SU-DHL-6 (cell line): ENCODE measurements around the gene PPIG.

ENCODE experiments used
- H2AFZ ChIP-seq: fragments of 200-600 bp; sonication (generic); 2 replicates; pipeline ENCODE4 v1.6.1; 2014; ENCODE audit warnings: low read depth, mild to moderate bottlenecking, moderate library complexity, mixed read lengths, antibody characterized with exemption, low read length; ENCODE audit not compliant: severe bottlenecking
- H3F3A ChIP-seq: fragments of 200-600 bp; shearing (Covaris generic); 2 replicates; pipeline ENCODE4 v1.6.0; 2016; ENCODE audit warnings: antibody characterized with exemption, mild to moderate bottlenecking; ENCODE audit not compliant: insufficient read depth
- H3K27ac ChIP-seq: fragments of 200-600 bp; sonication (generic); 2 replicates; pipeline ENCODE4 v1.5.1; 2016; ENCODE audit warnings: low read depth, mild to moderate bottlenecking, low read length, moderate library complexity, mixed read lengths
- H3K27me3 ChIP-seq: fragments of 200-600 bp; sonication (generic), shearing (Covaris generic); 2 replicates; pipeline ENCODE4 v1.6.0; 2014; ENCODE audit warnings: mild to moderate bottlenecking, low read length
- H3K36me3 ChIP-seq: fragments of 200-600 bp; sonication (generic); 2 replicates; pipeline ENCODE4 v1.6.1; 2014; ENCODE audit warnings: mild to moderate bottlenecking, low read length, mixed read lengths
- H3K4me2 ChIP-seq: fragments of 300-600, 200-600 bp; shearing (Covaris generic), sonication (generic); 2 replicates; pipeline ENCODE4 v1.6.0; 2014; ENCODE audit warnings: low read length, low read depth, mild to moderate bottlenecking; ENCODE audit not compliant: poor library complexity, severe bottlenecking
- H3K4me3 ChIP-seq: fragments of 200-600 bp; sonication (generic); 2 replicates; pipeline ENCODE4 v1.5.1; 2014; ENCODE audit warnings: antibody characterized with exemption, low read length, mild to moderate bottlenecking, mixed read lengths; ENCODE audit not compliant: insufficient read depth, poor library complexity, severe bottlenecking
- H3K79me2 ChIP-seq: fragments of 200-600 bp; sonication (generic); 2 replicates; pipeline ENCODE4 v1.6.1; 2014; ENCODE audit warnings: mild to moderate bottlenecking, low read length, moderate library complexity; ENCODE audit not compliant: insufficient read depth
- H3K9ac ChIP-seq: fragments of 200-600 bp; sonication (generic); 2 replicates; pipeline ENCODE4 v1.7.0; 2014; ENCODE audit warnings: mild to moderate bottlenecking, low read length
- H3K9me2 ChIP-seq: fragments of 200-600 bp; sonication (generic); replicated peaks from 2 replicates; pipeline ENCODE4 v1.6.1; 2014; ENCODE audit warnings: low read length; ENCODE audit not compliant: insufficient read depth
- H3K9me3 ChIP-seq: fragments of 200-600 bp; sonication (generic); 2 replicates; pipeline ENCODE4 v1.6.1; 2014; ENCODE audit warnings: low read length, mixed read lengths; ENCODE audit not compliant: insufficient read depth
- H4K20me1 ChIP-seq: fragments of 200-600 bp; sonication (generic); 2 replicates; pipeline ENCODE4 v1.6.1; 2014; ENCODE audit warnings: low read depth, mild to moderate bottlenecking, antibody characterized with exemption, low read length, moderate library complexity, mixed read lengths
- EZH2phosphoT487 ChIP-seq: fragments of 200-600 bp; sonication (generic), shearing (Covaris generic); conservative IDR thresholded peaks from 2 replicates; pipeline ENCODE4 v1.6.1; 2018; ENCODE audit warnings: mild to moderate bottlenecking, antibody characterized with exemption, low read length, moderate library complexity, mixed read lengths
- TF ChIP-seq, protein P1 (sequence below): fragments of 200-600 bp; sonication (generic); IDR thresholded peaks from one replicate; pipeline ENCODE4 v1.5.1; 2017; ENCODE audit warnings: antibody characterized with exemption, mild to moderate bottlenecking, low read length, moderate library complexity; ENCODE audit not compliant: insufficient read depth, poor library complexity, severe bottlenecking

PPIG gene

GRCh38 chr2:169625781-169626180 lies 41.6 kb downstream of the PPIG start:
- no peaks in the 10 kb centered on the region; the same call in 1 of the 2 replicates for H4K20me1 ChIP-seq
- no peaks in the 10 kb centered on the region for H3K79me2 ChIP-seq
- TF ChIP-seq, protein P1, sequence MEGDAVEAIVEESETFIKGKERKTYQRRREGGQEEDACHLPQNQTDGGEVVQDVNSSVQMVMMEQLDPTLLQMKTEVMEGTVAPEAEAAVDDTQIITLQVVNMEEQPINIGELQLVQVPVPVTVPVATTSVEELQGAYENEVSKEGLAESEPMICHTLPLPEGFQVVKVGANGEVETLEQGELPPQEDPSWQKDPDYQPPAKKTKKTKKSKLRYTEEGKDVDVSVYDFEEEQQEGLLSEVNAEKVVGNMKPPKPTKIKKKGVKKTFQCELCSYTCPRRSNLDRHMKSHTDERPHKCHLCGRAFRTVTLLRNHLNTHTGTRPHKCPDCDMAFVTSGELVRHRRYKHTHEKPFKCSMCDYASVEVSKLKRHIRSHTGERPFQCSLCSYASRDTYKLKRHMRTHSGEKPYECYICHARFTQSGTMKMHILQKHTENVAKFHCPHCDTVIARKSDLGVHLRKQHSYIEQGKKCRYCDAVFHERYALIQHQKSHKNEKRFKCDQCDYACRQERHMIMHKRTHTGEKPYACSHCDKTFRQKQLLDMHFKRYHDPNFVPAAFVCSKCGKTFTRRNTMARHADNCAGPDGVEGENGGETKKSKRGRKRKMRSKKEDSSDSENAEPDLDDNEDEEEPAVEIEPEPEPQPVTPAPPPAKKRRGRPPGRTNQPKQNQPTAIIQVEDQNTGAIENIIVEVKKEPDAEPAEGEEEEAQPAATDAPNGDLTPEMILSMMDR: no peak
- no peak for TF ChIP-seq EZH2phosphoT487
- H3K4me2 ChIP-seq: no peak overlapping the region
- H3K27me3 ChIP-seq: no peaks in the 10 kb centered on the region
- no peak overlapping the region for H2AFZ ChIP-seq
- H3K9me3 ChIP-seq: no peaks in the 10 kb centered on the region
- no peak overlapping the region for H3K9ac ChIP-seq
- H3F3A ChIP-seq: no peaks in the 10 kb centered on the region; the same call in 1 of the 2 replicates
- H3K36me3 ChIP-seq: peaks cover 12% of the 10 kb centered on the region; the same call in 1 of the 2 replicates
- H3K27ac ChIP-seq: no peak overlapping the region
- no peaks in the 10 kb centered on the region for H3K9me2 ChIP-seq
- no peak overlapping the region for H3K4me3 ChIP-seq

DNA sequence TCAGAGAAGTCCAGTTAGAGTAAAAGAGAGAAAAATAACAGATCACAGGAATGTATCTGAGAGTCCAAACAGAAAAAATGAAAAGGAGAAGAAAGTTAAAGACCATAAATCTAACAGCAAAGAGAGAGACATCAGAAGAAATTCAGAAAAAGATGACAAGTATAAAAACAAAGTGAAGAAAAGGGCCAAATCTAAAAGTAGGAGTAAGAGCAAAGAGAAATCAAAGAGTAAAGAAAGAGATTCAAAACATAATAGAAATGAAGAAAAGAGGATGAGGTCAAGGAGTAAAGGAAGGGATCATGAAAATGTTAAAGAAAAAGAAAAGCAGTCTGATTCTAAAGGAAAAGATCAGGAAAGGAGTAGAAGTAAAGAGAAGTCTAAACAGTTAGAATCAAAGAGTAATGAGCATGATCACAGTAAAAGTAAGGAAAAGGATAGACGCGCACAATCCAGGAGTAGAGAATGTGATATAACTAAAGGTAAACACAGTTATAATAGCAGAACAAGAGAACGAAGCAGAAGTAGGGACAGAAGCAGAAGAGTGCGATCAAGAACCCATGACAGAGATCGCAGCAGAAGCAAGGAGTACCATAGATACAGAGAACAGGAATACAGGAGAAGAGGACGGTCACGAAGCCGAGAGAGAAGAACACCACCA lies 52.4 kb downstream of the PPIG start:
- no peaks in the 10 kb centered on the region for H3K9me3 ChIP-seq
- H3K4me3 ChIP-seq: no peak overlapping the region
- H2AFZ ChIP-seq: no peak overlapping the region
- 0 out of 2 replicates have a peak, but pooled peaks cover under 1% of the 10 kb centered on the region for H4K20me1 ChIP-seq
- no peaks in the 10 kb centered on the region for H3K27me3 ChIP-seq
- TF ChIP-seq, protein P1: no peak
- no peak for TF ChIP-seq EZH2phosphoT487
- H3K4me2 ChIP-seq: no peak overlapping the region
- no peaks in the 10 kb centered on the region for H3K9me2 ChIP-seq
- H3K79me2 ChIP-seq: no peaks in the 10 kb centered on the region
- no peak overlapping the region for H3K27ac ChIP-seq
- no peak overlapping the region for H3K9ac ChIP-seq
- H3F3A ChIP-seq: no peaks in the 10 kb centered on the region; the same call in 1 of the 2 replicates
- peaks cover 68% of the 10 kb centered on the region for H3K36me3 ChIP-seq

GRCh38 chr2:169637620-169638019 lies 53.5 kb downstream of the PPIG start:
- Histone ChIP-seq H3K9me2 (no peaks in the 10 kb centered on the region), H3K79me2 (no peaks in the 10 kb centered on the region), H3K27ac (no peak overlapping the region), H3K4me2 (no peak overlapping the region), H4K20me1 (0 out of 2 replicates have a peak, but pooled peaks cover 3% of the 10 kb centered on the region), H3F3A (peaks cover 3% of the 10 kb centered on the region; the same call in 1 of the 2 replicates), H3K9ac (no peak overlapping the region), H3K4me3 (no peak overlapping the region), H3K36me3 (peaks cover 61% of the 10 kb centered on the region), H3K9me3 (no peaks in the 10 kb centered on the region), H3K27me3 (no peaks in the 10 kb centered on the region), H2AFZ (no peak overlapping the region)
- TF ChIP-seq, protein P1: no peak
- TF ChIP-seq EZH2phosphoT487: no peak
